ENCODE measurements around the gene GNB3.

GNB3 gene

GRCh38 chr12:6824085-6824775 is 16.5 kb upstream of the GNB3 start:
- DNase-seq, result no peak

- no peak for DNase-seq
Measured at GRCh38 chr12:6824901-6825381, 15.8 kb upstream of the GNB3 start.

GRCh38 chr12:6825398-6826124 is 15.2 kb upstream of the GNB3 start:
- peak; percentile 65 for DNase-seq

- no peak for DNase-seq
Measured at GRCh38 chr12:6826125-6826733, 14.5 kb upstream of the GNB3 start.

- DNase-seq, result no peak
Measured at GRCh38 chr12:6826734-6827436, 13.8 kb upstream of the GNB3 start.

- DNase-seq, result peak; percentile 78
Measured at GRCh38 chr12:6827437-6827911, 13.3 kb upstream of the GNB3 start.

- DNase-seq, result no peak
Measured at GRCh38 chr12:6827982-6828780, 12.5 kb upstream of the GNB3 start, which contains the start of gene P3H3. TSS of gene P3H3 (plus strand) at chr12:6828407. CDS start at chr12:6828441, 34 bp downstream.

GRCh38 chr12:6828781-6829535 is 11.8 kb upstream of the GNB3 start:
- DNase-seq, result peak; percentile 17

- DNase-seq, result no peak
Measured at GRCh38 chr12:6829536-6830220, 11.0 kb upstream of the GNB3 start.

GRCh38 chr12:6830286-6830890 is 10.3 kb upstream of the GNB3 start:
- no peak for DNase-seq

- no peak for DNase-seq
Measured at GRCh38 chr12:6830999-6831398, 9.7 kb upstream of the GNB3 start.

- DNase-seq, result no peak
Measured at GRCh38 chr12:6831450-6831995, 9.2 kb upstream of the GNB3 start.

GRCh38 chr12:6832125-6832524 is 8.6 kb upstream of the GNB3 start:
- no peak for DNase-seq

- no peak for DNase-seq
Measured at GRCh38 chr12:6833189-6833890, 7.4 kb upstream of the GNB3 start.

GRCh38 chr12:6834254-6834653 is 6.5 kb upstream of the GNB3 start:
- DNase-seq, result no peak

GRCh38 chr12:6834873-6835272 is 5.9 kb upstream of the GNB3 start:
- DNase-seq, result no peak

GRCh38 chr12:6836851-6837250 is 3.9 kb upstream of the GNB3 start:
- DNase-seq, result no peak

GRCh38 chr12:6837370-6838060 is 3.2 kb upstream of the GNB3 start:
- no peak for DNase-seq

GRCh38 chr12:6838854-6839253 is 1.9 kb upstream of the GNB3 start:
- DNase-seq, result no peak
